Choroid plexus epithelial cell (primary cell): ENCODE measurements around the gene BCL2L11.

Source experiments
- DNase-seq: peaks from one replicate; pipeline ENCODE4 v3.0.0-alpha.2; 2010; ENCODE audit warnings: low read depth
- H3K4me3 ChIP-seq: 2 replicates; pipeline ENCODE4 v1.5.1; 2011; ENCODE audit warnings: low read depth, mild to moderate bottlenecking, control low read depth, low read length, moderate library complexity
- CTCF ChIP-seq: conservative IDR thresholded peaks from 2 replicates; pipeline ENCODE4 v1.5.1; 2011; ENCODE audit warnings: low read depth, mild to moderate bottlenecking, control low read depth, inconsistent platforms, low read length, moderate library complexity

The BCL2L11 gene

GRCh38 chr2:111099402-111099801 lies 21.3 kb upstream of the BCL2L11 start:
- no peak overlapping the region for H3K4me3 ChIP-seq
- no peak for TF ChIP-seq CTCF
- DNase-seq, result no peak

GRCh38 chr2:111100087-111100764 lies 20.5 kb upstream of the BCL2L11 start:
- no peak overlapping the region for H3K4me3 ChIP-seq
- TF ChIP-seq CTCF, result no peak
- DNase-seq, result no peak

- H3K4me3 ChIP-seq, result no peak overlapping the region
- no peak for TF ChIP-seq CTCF
- DNase-seq, result no peak
These were observed 19.9 kb upstream of the BCL2L11 start for GRCh38 chr2:111100765-111101162.

- no peak for TF ChIP-seq CTCF
- DNase-seq, result no peak
These were observed 19.1 kb upstream of the BCL2L11 start for GRCh38 chr2:111101592-111101991.

GRCh38 chr2:111102216-111102615 lies 18.5 kb upstream of the BCL2L11 start:
- no peak for DNase-seq
- no peak for TF ChIP-seq CTCF
- H3K4me3 ChIP-seq, result no peak overlapping the region

More at GRCh38 chr2:111101592-111101991, 19.1 kb upstream of the BCL2L11 start:
- no peak overlapping the region for H3K4me3 ChIP-seq

DNA sequence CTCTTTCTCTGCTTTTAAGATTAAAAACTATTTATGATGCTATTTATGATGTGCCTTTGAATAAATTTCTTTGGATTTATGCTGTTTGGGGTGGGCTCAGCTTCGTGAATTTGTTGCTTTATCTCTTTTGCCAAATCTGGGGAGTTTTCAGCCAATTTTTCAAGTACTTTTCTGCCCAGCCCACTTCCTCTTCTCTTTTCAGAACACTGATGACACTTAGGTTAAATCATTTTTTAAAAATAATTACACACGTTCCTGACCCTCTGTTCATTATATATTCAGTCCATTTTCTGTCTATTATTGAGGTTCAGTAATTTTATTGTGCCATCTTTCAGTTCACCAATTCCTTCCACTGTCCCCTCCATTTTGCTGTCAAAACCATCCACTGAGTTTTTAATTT lies 14.8 kb upstream of the BCL2L11 start:
- no peak for DNase-seq
- H3K4me3 ChIP-seq, result no peak overlapping the region
- TF ChIP-seq CTCF, result no peak

GRCh38 chr2:111106706-111107105 lies 14.0 kb upstream of the BCL2L11 start:
- no peak for DNase-seq

More at GRCh38 chr2:111106706-111107105, 14.0 kb upstream of the BCL2L11 start:
- no peak overlapping the region for H3K4me3 ChIP-seq
- no peak for TF ChIP-seq CTCF
